Measurements from ENCODE around the gene HPN. TPM values are rescaled to one million over a fixed set of nuclear protein-coding genes. Genes with fewer than 3 reads are reported as not detected.

Gene HPN
- total RNA-seq, 1 donor from 2014 or later: 2.0 TPM

DNA sequence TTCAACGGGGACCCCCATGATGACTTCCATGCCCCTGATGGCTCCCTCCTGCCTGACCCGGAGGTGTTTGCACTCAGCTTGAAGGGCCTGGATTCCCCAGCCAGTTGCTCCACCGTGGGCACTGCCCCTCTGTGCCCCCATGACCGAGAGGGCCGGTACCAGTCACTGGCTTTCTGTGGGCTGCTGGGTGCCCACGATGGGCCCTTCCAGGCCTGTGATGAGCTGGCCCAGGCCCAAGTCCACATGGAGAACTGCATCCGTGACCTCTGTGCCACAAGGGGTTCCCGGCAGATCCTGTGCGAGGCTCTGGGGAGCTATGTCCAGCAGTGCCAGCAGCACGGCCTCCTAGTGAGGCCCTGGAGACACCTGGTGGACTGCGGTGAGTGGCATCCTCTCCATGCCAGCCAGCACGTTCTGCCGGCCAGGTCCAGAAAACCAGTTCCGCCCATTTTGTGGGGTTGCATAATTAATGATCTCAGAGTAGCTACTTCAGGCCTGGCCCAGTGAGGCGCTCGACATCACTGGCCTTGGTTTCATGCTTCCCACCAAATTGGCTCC is 39.2 kb downstream of the HPN start:
- no peak overlapping the region for H3K4me3 ChIP-seq (ENCODE audit: low read depth, low read length)
- DNase-seq (ENCODE audit: low read depth): no peak
- TF ChIP-seq CTCF (conservative IDR thresholded peaks at IDR 0.05; ENCODE audit: low read depth, low read length): no peak

DNA sequence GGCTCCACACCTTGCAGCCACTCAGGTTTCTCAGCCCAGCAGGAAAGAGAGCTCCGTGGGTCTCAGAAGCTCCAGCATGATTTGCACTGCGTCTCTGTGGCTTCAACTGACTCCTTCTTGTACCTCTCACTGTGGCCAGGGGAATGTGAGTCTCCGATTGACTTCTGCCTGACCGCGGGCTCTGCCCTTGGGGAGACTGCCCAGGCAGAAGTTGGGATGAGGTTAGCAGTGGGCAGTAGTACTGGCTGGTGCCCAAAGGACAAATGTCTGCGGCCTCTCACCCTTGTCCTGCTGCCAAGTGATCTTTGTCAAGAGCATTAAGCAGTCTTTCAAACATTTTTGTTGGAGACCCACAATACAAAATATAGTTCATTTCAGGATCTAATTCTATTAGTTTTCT is 39.7 kb downstream of the HPN start:
- no peak overlapping the region for H3K4me3 ChIP-seq (ENCODE audit: low read depth, low read length)
- no peak for TF ChIP-seq CTCF (conservative IDR thresholded peaks at IDR 0.05; ENCODE audit: low read depth, low read length)
- DNase-seq (ENCODE audit: low read depth): no peak

GRCh38 chr19:35083691-35084508 is 42.4 kb downstream of the HPN start:
- no peak for DNase-seq (ENCODE audit: low read depth)
- H3K4me3 ChIP-seq (ENCODE audit: low read depth, low read length): no peak overlapping the region
- no peak for TF ChIP-seq CTCF (conservative IDR thresholded peaks at IDR 0.05; ENCODE audit: low read depth, low read length)

DNA sequence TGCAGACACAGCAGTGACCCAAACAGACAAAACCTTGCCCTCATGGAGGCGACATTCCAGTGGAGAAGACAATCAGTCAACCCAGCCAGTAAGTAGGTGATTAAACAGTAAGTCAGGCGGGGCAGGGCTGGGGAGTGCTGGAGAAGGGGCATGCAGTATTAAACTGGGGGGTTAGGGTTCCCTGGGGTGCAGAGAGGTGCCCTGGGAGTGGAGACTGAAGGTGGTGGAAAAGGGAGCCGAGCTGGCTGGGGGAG is 42.9 kb downstream of the HPN start:
- no peak for DNase-seq (ENCODE audit: low read depth)
- H3K4me3 ChIP-seq (ENCODE audit: low read depth, low read length): no peak overlapping the region
- no peak for TF ChIP-seq CTCF (conservative IDR thresholded peaks at IDR 0.05; ENCODE audit: low read depth, low read length)

- no peak overlapping the region for H3K4me3 ChIP-seq (ENCODE audit: low read depth, low read length)
- TF ChIP-seq CTCF (conservative IDR thresholded peaks at IDR 0.05; ENCODE audit: low read depth, low read length): no peak
- no peak for DNase-seq (ENCODE audit: low read depth)
These were observed 44.4 kb downstream of the HPN start for GRCh38 chr19:35085947-35086346.

- no peak for DNase-seq (ENCODE audit: low read depth)
- H3K4me3 ChIP-seq (ENCODE audit: low read depth, low read length): no peak overlapping the region
- TF ChIP-seq CTCF (conservative IDR thresholded peaks at IDR 0.05; ENCODE audit: low read depth, low read length): no peak
These were observed 44.9 kb downstream of the HPN start for GRCh38 chr19:35086455-35086854.

GRCh38 chr19:35087393-35087792 is 45.9 kb downstream of the HPN start:
- no peak for TF ChIP-seq CTCF (conservative IDR thresholded peaks at IDR 0.05; ENCODE audit: low read depth, low read length)
- no peak for DNase-seq (ENCODE audit: low read depth)
- no peak overlapping the region for H3K4me3 ChIP-seq (ENCODE audit: low read depth, low read length)

All from epithelial cell of proximal tubule (primary cell).